H9 (cell line): ENCODE measurements around the gene FSHR. TPM values are rescaled to one million over a fixed set of nuclear protein-coding genes. Genes with fewer than 3 reads are reported as not detected.

Experiments used
- DNase-seq: peaks from one replicate; pipeline ENCODE4 v3.0.0-alpha.2; 2017
- H2AFZ ChIP-seq: one replicate; pipeline ENCODE4 v1.6.1; 2013; ENCODE audit warnings: mild to moderate bottlenecking, low read length, control low read depth, moderate library complexity
- H2AK5ac ChIP-seq: 2 replicates; pipeline ENCODE4 v1.6.1; 2013; ENCODE audit warnings: low read length, control low read depth, mixed read lengths; ENCODE audit not compliant: insufficient read length
- H2BK120ac ChIP-seq: one replicate; pipeline ENCODE4 v1.6.1; 2013; ENCODE audit warnings: low read depth, mild to moderate bottlenecking, low read length, control low read depth, inconsistent platforms; ENCODE audit not compliant: poor library complexity, severe bottlenecking
- H2BK12ac ChIP-seq: 2 replicates; pipeline ENCODE4 v1.6.1; 2013; ENCODE audit warnings: low read length, control low read depth, mixed read lengths, low read depth; ENCODE audit not compliant: insufficient read length
- H2BK15ac ChIP-seq: 2 replicates; pipeline ENCODE4 v1.6.1; 2013; ENCODE audit warnings: low read depth, low read length, control low read depth
- H2BK20ac ChIP-seq: one replicate; pipeline ENCODE4 v1.6.1; 2013; ENCODE audit warnings: low read depth, mild to moderate bottlenecking, low read length, control low read depth, inconsistent platforms; ENCODE audit not compliant: poor library complexity, severe bottlenecking
- H2BK5ac ChIP-seq: 2 replicates; pipeline ENCODE4 v1.6.1; 2013; ENCODE audit warnings: low read length, control low read depth, mixed read lengths; ENCODE audit not compliant: insufficient read length
- H3K14ac ChIP-seq: 2 replicates; pipeline ENCODE4 v1.6.1; 2013; ENCODE audit warnings: low read length, control low read depth; ENCODE audit not compliant: insufficient read depth
- H3K18ac ChIP-seq: 2 replicates; pipeline ENCODE4 v1.6.1; 2013; ENCODE audit warnings: low read depth, mild to moderate bottlenecking, mixed read lengths, low read length, control low read depth; ENCODE audit not compliant: insufficient read length
- H3K23ac ChIP-seq: 2 replicates; pipeline ENCODE4 v1.6.1; 2013; ENCODE audit warnings: low read length, control low read depth, mixed read lengths, low read depth; ENCODE audit not compliant: insufficient read length
- H3K23me2 ChIP-seq: 2 replicates; pipeline ENCODE4 v1.6.1; 2013; ENCODE audit warnings: low read depth, mild to moderate bottlenecking, mixed read lengths, low read length, control low read depth; ENCODE audit not compliant: insufficient read length, poor library complexity, severe bottlenecking
- H3K27ac ChIP-seq: 2 replicates; pipeline ENCODE4 v1.5.1; 2013; ENCODE audit warnings: low read length, control low read depth, mixed read lengths, low read depth; ENCODE audit not compliant: insufficient read length
- H3K27me3 ChIP-seq: 2 replicates; pipeline ENCODE4 v1.6.1; 2013; ENCODE audit warnings: low read length, control low read depth, inconsistent platforms; ENCODE audit not compliant: insufficient read depth
- H3K4ac ChIP-seq: 2 replicates; pipeline ENCODE4 v1.6.1; 2013; ENCODE audit warnings: low read depth, mild to moderate bottlenecking, control low read depth, inconsistent platforms, low read length, moderate library complexity
- H3K4me1 ChIP-seq: 2 replicates; pipeline ENCODE4 v1.6.1; 2013; ENCODE audit warnings: low read length, control low read depth, inconsistent platforms; ENCODE audit not compliant: insufficient read depth
- H3K4me2 ChIP-seq: 2 replicates; pipeline ENCODE4 v1.6.1; 2013; ENCODE audit warnings: low read length, control low read depth, mixed read lengths; ENCODE audit not compliant: insufficient read length, insufficient read depth
- H3K56ac ChIP-seq: 2 replicates; pipeline ENCODE4 v1.6.1; 2013; ENCODE audit warnings: low read depth, mild to moderate bottlenecking, mixed read lengths, low read length, control low read depth; ENCODE audit not compliant: insufficient read length
- H3K79me1 ChIP-seq: 2 replicates; pipeline ENCODE4 v1.6.1; 2013; ENCODE audit warnings: low read depth, mild to moderate bottlenecking, moderate library complexity, low read length, control low read depth, inconsistent platforms; ENCODE audit not compliant: insufficient read depth, poor library complexity, severe bottlenecking
- H3K79me2 ChIP-seq: 2 replicates; pipeline ENCODE4 v1.6.1; 2013; ENCODE audit warnings: low read length, control low read depth, inconsistent platforms; ENCODE audit not compliant: insufficient read depth
- H3K9ac ChIP-seq: 2 replicates; pipeline ENCODE4 v1.6.1; 2013; ENCODE audit warnings: low read length, control low read depth, mixed read lengths; ENCODE audit not compliant: insufficient read length; ENCODE audit errors: extremely low read depth
- H3K9me3 ChIP-seq: one replicate; pipeline ENCODE4 v1.6.1; 2013; ENCODE audit warnings: low read depth, low read length, inconsistent platforms; ENCODE audit not compliant: control insufficient read depth
- H3T11ph ChIP-seq: one replicate; pipeline ENCODE4 v1.6.1; 2013; ENCODE audit warnings: mild to moderate bottlenecking, low read length, control low read depth, inconsistent platforms
- H4K20me1 ChIP-seq: one replicate; pipeline ENCODE4 v1.6.1; 2013; ENCODE audit not compliant: control insufficient read depth, insufficient read length, insufficient read depth
- H4K5ac ChIP-seq: 2 replicates; pipeline ENCODE4 v1.6.1; 2013; ENCODE audit warnings: low read depth, mild to moderate bottlenecking, mixed read lengths, low read length, control low read depth; ENCODE audit not compliant: insufficient read length
- H4K8ac ChIP-seq: replicated peaks from 2 replicates; pipeline ENCODE4 v1.6.1; 2013; ENCODE audit warnings: low read length, control low read depth, mixed read lengths, low read depth; ENCODE audit not compliant: insufficient read length
- H4K91ac ChIP-seq: 2 replicates; pipeline ENCODE4 v1.6.1; 2013; ENCODE audit warnings: low read depth, mild to moderate bottlenecking, moderate library complexity, mixed read lengths, low read length, control low read depth; ENCODE audit not compliant: insufficient read length
- H3K27ac Mint-ChIP-seq, 3 experiments: 2 replicates in 2 of 3; 3 replicates in 1 of 3; pipeline ENCODE4 v1.8.0; 2020 to 2021; ENCODE audit warnings: mixed read lengths in 3 of 3, mild to moderate bottlenecking in 1 of 3, moderate library complexity in 1 of 3
- H3K27me3 Mint-ChIP-seq: 2 replicates; pipeline ENCODE4 v1.8.0; 2021; ENCODE audit warnings: low read depth, mild to moderate bottlenecking, moderate library complexity, mixed read lengths
- H3K36me3 Mint-ChIP-seq, 3 experiments: 2 replicates in 2 of 3; 3 replicates in 1 of 3; pipeline ENCODE4 v1.8.0; 2020 to 2021; ENCODE audit warnings: low read depth in 3 of 3, mixed read lengths in 3 of 3; ENCODE audit not compliant: insufficient read depth in 1 of 3
- H3K4me1 Mint-ChIP-seq, 2 experiments: 2 replicates each; pipeline ENCODE4 v1.8.0; 2020; ENCODE audit warnings: mixed read lengths in 2 of 2
- H3K4me3 Mint-ChIP-seq, 2 experiments: 2 replicates in 1 of 2; 3 replicates in 1 of 2; pipeline ENCODE4 v1.8.0; 2020 to 2021; ENCODE audit warnings: mild to moderate bottlenecking in 2 of 2, mixed read lengths in 2 of 2, moderate library complexity in 1 of 2
- H3K9me3 Mint-ChIP-seq, 2 experiments: 2 replicates in 1 of 2; 3 replicates in 1 of 2; pipeline ENCODE4 v1.8.0; 2020; ENCODE audit warnings: mild to moderate bottlenecking in 2 of 2, mixed read lengths in 2 of 2, moderate library complexity in 1 of 2
- WGBS: extraction: QIAGEN DNeasy Blood & Tissue Kit; methylation state at CpG from one replicate; pipeline ENCODE4 v1.1.7; 2013; ENCODE audit warnings: missing lambda C conversion rate, low lambda C conversion rate, mixed read lengths; ENCODE audit not compliant: insufficient read length; ENCODE audit errors: extremely low coverage; 5-methylcytosine and 5-hydroxymethylcytosine counted together
- total RNA-seq: library from RNA; stranded (reverse); gene quantifications from 2 replicates; pipeline ENCODE4 v1.2.1, GENCODE V29; 2021
- TF ChIP-seq, protein P1 (sequence below): fragments of 200-600 bp; sonication (generic); conservative IDR thresholded peaks from 3 replicates; pipeline ENCODE4 v1.8.0; 2021; ENCODE audit warnings: antibody characterized with exemption, mild to moderate bottlenecking

Gene FSHR
- total RNA-seq, 1 experiment from 2014 or later = not detected

- Mint-ChIP-seq H3K9me3 (no peaks in the 10 kb centered on the region), H3K27ac (no peak overlapping the region), H3K27me3 (no peaks in the 10 kb centered on the region), H3K36me3 (no peaks in the 10 kb centered on the region), H3K4me1 (peaks cover 9 to 13% of the 10 kb centered on the region in 2 experiments), H3K4me3 (no peak overlapping the region)
- H4K8ac ChIP-seq = no peak overlapping the region
- no peaks in the 10 kb centered on the region for H3K4me1 ChIP-seq
- H4K5ac ChIP-seq = no peak overlapping the region
- no peaks in the 10 kb centered on the region for H3K27me3 ChIP-seq
- H3K79me2 ChIP-seq = no peaks in the 10 kb centered on the region
- no peak overlapping the region for H3K23ac ChIP-seq
- H2AFZ ChIP-seq = no peak overlapping the region
- no peak for DNase-seq
- no peak overlapping the region for H2BK12ac ChIP-seq
- H3K23me2 ChIP-seq = no peaks in the 10 kb centered on the region
- H3K79me1 ChIP-seq = no peaks in the 10 kb centered on the region
- no peak overlapping the region for H3K4ac ChIP-seq
- H3K56ac ChIP-seq = no peak overlapping the region
- no peaks in the 10 kb centered on the region for H3K9me3 ChIP-seq
- H3K18ac ChIP-seq = no peak overlapping the region
- H3K27ac ChIP-seq = no peak overlapping the region
- no peak overlapping the region for H2BK20ac ChIP-seq
- H3K14ac ChIP-seq = no peak overlapping the region
- TF ChIP-seq, protein P1, sequence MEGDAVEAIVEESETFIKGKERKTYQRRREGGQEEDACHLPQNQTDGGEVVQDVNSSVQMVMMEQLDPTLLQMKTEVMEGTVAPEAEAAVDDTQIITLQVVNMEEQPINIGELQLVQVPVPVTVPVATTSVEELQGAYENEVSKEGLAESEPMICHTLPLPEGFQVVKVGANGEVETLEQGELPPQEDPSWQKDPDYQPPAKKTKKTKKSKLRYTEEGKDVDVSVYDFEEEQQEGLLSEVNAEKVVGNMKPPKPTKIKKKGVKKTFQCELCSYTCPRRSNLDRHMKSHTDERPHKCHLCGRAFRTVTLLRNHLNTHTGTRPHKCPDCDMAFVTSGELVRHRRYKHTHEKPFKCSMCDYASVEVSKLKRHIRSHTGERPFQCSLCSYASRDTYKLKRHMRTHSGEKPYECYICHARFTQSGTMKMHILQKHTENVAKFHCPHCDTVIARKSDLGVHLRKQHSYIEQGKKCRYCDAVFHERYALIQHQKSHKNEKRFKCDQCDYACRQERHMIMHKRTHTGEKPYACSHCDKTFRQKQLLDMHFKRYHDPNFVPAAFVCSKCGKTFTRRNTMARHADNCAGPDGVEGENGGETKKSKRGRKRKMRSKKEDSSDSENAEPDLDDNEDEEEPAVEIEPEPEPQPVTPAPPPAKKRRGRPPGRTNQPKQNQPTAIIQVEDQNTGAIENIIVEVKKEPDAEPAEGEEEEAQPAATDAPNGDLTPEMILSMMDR = no peak
- no peak overlapping the region for H4K91ac ChIP-seq
- H3K9ac ChIP-seq = no peak overlapping the region
- H2BK5ac ChIP-seq = no peak overlapping the region
- H3T11ph ChIP-seq = no peak overlapping the region
- H3K4me2 ChIP-seq = no peak overlapping the region
- H4K20me1 ChIP-seq = no peaks in the 10 kb centered on the region
- no peak overlapping the region for H2BK120ac ChIP-seq
- WGBS = 100% methylated on average over 2 of the region's 4 CpGs
- H2BK15ac ChIP-seq = no peak overlapping the region
- H2AK5ac ChIP-seq = no peak overlapping the region
Observed at GRCh38 chr2:48938231-48938630, 216.1 kb downstream of the FSHR start.
